Peyer's patch (tissue), 4 donors: ENCODE measurements around the gene ETV6. TPM values are rescaled to one million over a fixed set of nuclear protein-coding genes. Genes with fewer than 3 reads are reported as not detected.
A peak's percentile ranks its signal among the peaks of the same experiment; 100 is the strongest.

Experiments
- DNase-seq, 3 donors: peaks; one replicate each; pipeline ENCODE4 v3.0.0-alpha.2; 2017 to 2019
- H3K27ac ChIP-seq, 4 donors: fragments of 200-600 bp; sonication (generic); one replicate each; pipeline ENCODE4 v1.5.1; 2016 to 2019
- H3K27me3 ChIP-seq, 2 donors: fragments of 200-600 bp; sonication (generic); one replicate each; pipeline ENCODE4 v1.5.1; 2019
- H3K36me3 ChIP-seq, 3 donors: fragments of 200-600 bp; sonication (generic); one replicate each; pipeline ENCODE4 v1.5.1; 2016 to 2019
- H3K4me1 ChIP-seq, 4 donors: fragments of 200-600 bp; sonication (generic); one replicate each; pipeline ENCODE4 v1.5.1; 2016 to 2019
- H3K4me3 ChIP-seq, 4 donors: fragments of 200-600 bp; sonication (generic); 1 replicate in 3 of 4; 2 replicates in 1 of 4; pipeline ENCODE4 v1.5.1; 2016 to 2019; ENCODE audit warnings: mild to moderate bottlenecking in 1 of 4
- H3K9me3 ChIP-seq, 4 donors: fragments of 200-600 bp; sonication (generic); one replicate each; pipeline ENCODE4 v1.5.1; 2016 to 2019; ENCODE audit warnings: mild to moderate bottlenecking in 1 of 4
- POLR2A ChIP-seq, 2 donors: fragments of 450-650 bp; IDR thresholded peaks; one replicate each; pipeline ENCODE4 v1.5.1; 2017; ENCODE audit warnings: antibody characterized with exemption in 2 of 2, mild to moderate bottlenecking in 2 of 2, moderate library complexity in 2 of 2
- total RNA-seq, 4 donors: library from RNA; depleted of rRNA; stranded (reverse); fragments of >200 nt; gene quantifications; one replicate each; pipeline ENCODE4 v1.1.0, GENCODE V29; 2016
- TF ChIP-seq, protein P1 (sequence below), 6 experiments: fragments of 450-650 bp in 4 of 6; fragments of 200-600 bp in 2 of 6; sonication (generic) in 1 of 6; IDR thresholded peaks; one replicate each; pipeline ENCODE4 v1.5.1; 2017 to 2019; ENCODE audit warnings: antibody characterized with exemption in 6 of 6, mild to moderate bottlenecking in 3 of 6, moderate library complexity in 1 of 6

ETV6 gene
- total RNA-seq, 4 donors from 2014 or later, result 35.4 to 49.5 (median 42.2) TPM

DNA sequence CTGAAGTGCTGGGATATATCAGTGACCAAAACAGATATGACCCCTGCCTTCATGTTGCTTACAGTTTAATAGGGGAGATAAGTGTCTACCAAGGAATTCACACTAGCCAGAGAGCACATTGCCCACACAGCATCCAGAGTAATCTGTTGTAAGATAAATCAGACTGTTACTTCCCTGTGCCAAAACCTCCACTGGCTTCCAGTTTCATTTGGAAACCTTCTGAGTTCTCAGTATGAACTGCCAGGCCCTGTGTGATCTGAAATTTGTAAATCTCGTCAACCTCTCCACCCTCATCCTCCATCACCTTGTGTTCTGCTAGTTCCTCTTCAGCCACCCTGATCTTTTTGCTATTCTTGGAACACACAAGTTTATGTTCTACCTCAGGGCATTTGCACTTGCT lies 154.7 kb downstream of the ETV6 start:
- no peaks in the 10 kb centered on the region for H3K9me3 ChIP-seq
- peaks cover 0 to 13% (median 0%) of the 10 kb centered on the region in 4 donors for H3K4me1 ChIP-seq
- no peaks in the 10 kb centered on the region for H3K36me3 ChIP-seq
- no peak overlapping the region for H3K4me3 ChIP-seq
- TF ChIP-seq, protein P1, sequence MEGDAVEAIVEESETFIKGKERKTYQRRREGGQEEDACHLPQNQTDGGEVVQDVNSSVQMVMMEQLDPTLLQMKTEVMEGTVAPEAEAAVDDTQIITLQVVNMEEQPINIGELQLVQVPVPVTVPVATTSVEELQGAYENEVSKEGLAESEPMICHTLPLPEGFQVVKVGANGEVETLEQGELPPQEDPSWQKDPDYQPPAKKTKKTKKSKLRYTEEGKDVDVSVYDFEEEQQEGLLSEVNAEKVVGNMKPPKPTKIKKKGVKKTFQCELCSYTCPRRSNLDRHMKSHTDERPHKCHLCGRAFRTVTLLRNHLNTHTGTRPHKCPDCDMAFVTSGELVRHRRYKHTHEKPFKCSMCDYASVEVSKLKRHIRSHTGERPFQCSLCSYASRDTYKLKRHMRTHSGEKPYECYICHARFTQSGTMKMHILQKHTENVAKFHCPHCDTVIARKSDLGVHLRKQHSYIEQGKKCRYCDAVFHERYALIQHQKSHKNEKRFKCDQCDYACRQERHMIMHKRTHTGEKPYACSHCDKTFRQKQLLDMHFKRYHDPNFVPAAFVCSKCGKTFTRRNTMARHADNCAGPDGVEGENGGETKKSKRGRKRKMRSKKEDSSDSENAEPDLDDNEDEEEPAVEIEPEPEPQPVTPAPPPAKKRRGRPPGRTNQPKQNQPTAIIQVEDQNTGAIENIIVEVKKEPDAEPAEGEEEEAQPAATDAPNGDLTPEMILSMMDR (IDR thresholded peaks at IDR 0.05), result no peak
- TF ChIP-seq POLR2A (IDR thresholded peaks at IDR 0.05), result no peak
- no peaks in the 10 kb centered on the region for H3K27me3 ChIP-seq
- no peak overlapping the region for H3K27ac ChIP-seq
- no peak for DNase-seq

DNA sequence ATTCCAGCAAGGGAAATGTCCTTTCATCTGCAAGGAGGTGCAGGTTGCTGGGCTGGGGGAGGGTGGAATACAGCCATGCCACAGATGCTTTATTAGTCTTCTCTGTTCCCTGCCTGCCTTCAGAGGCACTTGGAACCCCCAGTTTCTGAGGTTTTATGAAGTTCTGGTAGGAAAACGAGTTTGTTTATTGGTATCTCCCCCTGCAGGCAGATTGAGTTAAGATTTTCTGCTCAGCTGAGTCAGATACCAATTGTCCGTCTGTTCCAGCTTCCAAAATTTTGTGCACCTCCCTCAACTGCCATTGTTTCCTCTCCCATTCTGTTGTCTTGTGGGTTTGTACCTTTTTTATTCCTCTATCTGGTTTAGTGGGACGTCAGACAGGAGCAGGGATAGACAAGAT lies 155.6 kb downstream of the ETV6 start:
- H3K9me3 ChIP-seq, result no peaks in the 10 kb centered on the region
- no peaks in the 10 kb centered on the region for H3K27me3 ChIP-seq
- H3K4me3 ChIP-seq, result no peak overlapping the region
- TF ChIP-seq, protein P1 (IDR thresholded peaks at IDR 0.05), result peak in 3 of 6 experiments; percentile 10 to 22 (median 15)
- TF ChIP-seq POLR2A (IDR thresholded peaks at IDR 0.05), result no peak
- peaks cover 0 to 11% (median 0%) of the 10 kb centered on the region in 4 donors for H3K4me1 ChIP-seq
- DNase-seq, result no peak
- no peaks in the 10 kb centered on the region for H3K36me3 ChIP-seq
- H3K27ac ChIP-seq, result peak overlapping the region in 1 of 4 donors; percentile 14

DNA sequence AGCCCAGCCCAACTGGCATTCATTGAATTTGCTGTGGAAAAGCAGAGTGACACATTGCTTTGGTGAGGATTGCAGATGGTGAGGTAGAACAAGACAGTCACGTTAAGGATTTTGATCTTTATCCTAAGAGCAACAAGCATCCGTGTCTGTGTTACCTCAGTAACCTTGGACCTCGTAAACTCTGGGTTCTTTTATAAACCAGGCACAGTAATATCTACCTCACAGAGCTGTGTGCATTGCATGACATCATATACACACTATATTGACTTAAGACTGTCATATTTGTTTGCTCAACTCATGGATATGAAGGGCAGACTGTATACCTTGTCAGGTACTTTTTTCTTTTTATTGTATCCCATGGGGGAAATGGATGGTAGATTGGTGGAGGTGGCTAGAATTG lies 156.2 kb downstream of the ETV6 start:
- no peak for DNase-seq

DNA sequence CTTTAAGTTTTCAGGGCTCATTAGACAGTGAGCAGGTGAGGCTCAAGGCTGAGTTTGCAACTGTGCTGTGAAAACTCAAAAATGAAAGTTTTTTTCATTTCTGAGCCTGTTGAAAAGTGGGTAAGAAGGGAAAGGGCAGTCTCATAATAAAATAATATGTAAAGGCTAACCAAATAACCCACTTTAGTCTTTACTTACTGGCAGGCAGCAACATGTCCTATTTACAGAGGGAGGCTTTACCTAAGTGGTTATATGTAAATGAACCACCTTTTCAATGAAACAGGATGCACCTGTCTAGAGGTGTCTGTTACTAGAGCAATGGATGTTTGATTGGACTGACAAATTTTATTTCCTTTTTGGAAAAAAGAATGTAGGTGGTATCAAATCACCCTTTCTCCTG lies 158.0 kb downstream of the ETV6 start:
- H3K27ac ChIP-seq, result peak overlapping the region in 1 of 4 donors; percentile 13

More for the DNA sequence above, 156.2 kb downstream of the ETV6 start:
- Histone ChIP-seq H3K4me1 (peaks cover 0 to 11% (median 0%) of the 10 kb centered on the region in 4 donors), H3K4me3 (no peak overlapping the region), H3K9me3 (no peaks in the 10 kb centered on the region), H3K36me3 (no peaks in the 10 kb centered on the region), H3K27me3 (no peaks in the 10 kb centered on the region), H3K27ac (no peak overlapping the region)
- no peak for TF ChIP-seq POLR2A (IDR thresholded peaks at IDR 0.05)
- TF ChIP-seq, protein P1 (IDR thresholded peaks at IDR 0.05), result no peak

DNA sequence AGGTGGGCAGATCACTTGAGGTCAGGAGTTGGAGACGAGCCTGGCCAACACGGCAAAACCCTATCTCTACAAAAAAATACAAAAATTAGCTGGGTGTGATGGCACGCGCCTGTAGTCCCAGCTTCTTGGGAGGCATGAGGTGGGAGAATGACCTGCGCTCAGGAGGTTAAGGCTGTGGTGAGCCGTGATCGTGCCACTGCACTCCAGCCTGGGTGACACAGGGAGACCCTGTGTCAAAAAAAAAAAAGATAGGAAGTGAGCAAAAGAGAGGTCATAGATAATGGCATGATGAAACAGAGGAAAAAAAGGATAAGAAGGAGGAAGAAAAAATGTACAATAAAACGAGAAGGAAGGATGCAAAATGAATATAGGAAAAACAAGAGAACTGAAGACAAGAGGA lies 159.5 kb downstream of the ETV6 start:
- DNase-seq, result no peak
- TF ChIP-seq, protein P1 (IDR thresholded peaks at IDR 0.05), result no peak
- no peak for TF ChIP-seq POLR2A (IDR thresholded peaks at IDR 0.05)
- peaks cover 3 to 31% (median 17%) of the 10 kb centered on the region in 4 donors for H3K4me1 ChIP-seq
- no peaks in the 10 kb centered on the region for H3K27me3 ChIP-seq
- no peaks in the 10 kb centered on the region for H3K36me3 ChIP-seq
- peak overlapping the region in 1 of 4 donors; percentile 13 for H3K27ac ChIP-seq
- H3K4me3 ChIP-seq, result no peak overlapping the region
- no peaks in the 10 kb centered on the region for H3K9me3 ChIP-seq

More for the DNA sequence above, 158.0 kb downstream of the ETV6 start:
- H3K4me3 ChIP-seq, result no peak overlapping the region
- TF ChIP-seq POLR2A (IDR thresholded peaks at IDR 0.05), result no peak
- TF ChIP-seq, protein P1 (IDR thresholded peaks at IDR 0.05), result no peak
- H3K4me1 ChIP-seq, result peaks cover 0 to 17% (median 7%) of the 10 kb centered on the region in 4 donors
- no peak for DNase-seq
- H3K9me3 ChIP-seq, result no peaks in the 10 kb centered on the region
- H3K27me3 ChIP-seq, result no peaks in the 10 kb centered on the region
- H3K36me3 ChIP-seq, result no peaks in the 10 kb centered on the region

DNA sequence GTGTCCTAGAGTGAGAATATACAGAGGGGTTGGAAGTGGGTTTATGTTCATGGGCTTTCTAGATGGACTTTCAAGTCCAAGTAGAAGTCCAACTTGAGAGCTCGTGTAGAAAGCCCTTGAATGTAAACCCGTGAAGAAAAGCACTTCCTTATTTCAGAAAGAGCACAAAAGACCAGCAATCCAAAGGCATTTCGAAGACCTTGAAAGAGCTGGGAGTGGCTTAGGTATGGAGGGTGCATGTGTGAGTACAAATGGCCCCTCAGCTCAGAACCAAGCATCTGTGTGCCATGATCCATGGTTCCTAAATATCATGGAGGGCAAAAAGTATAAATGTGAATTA lies 160.7 kb downstream of the ETV6 start:
- Histone ChIP-seq H3K27ac (peak overlapping the region in 1 of 4 donors; percentile 46), H3K36me3 (no peaks in the 10 kb centered on the region), H3K27me3 (no peaks in the 10 kb centered on the region), H3K4me3 (no peak overlapping the region), H3K9me3 (no peaks in the 10 kb centered on the region), H3K4me1 (peaks cover 3 to 25% (median 17%) of the 10 kb centered on the region in 4 donors)
- TF ChIP-seq POLR2A (IDR thresholded peaks at IDR 0.05), result no peak
- TF ChIP-seq, protein P1 (IDR thresholded peaks at IDR 0.05), result no peak
- DNase-seq, result no peak
